Neural crest cell (in vitro differentiated cells): ENCODE results near the gene HOXB13. TPM values are rescaled to one million over a fixed set of nuclear protein-coding genes. Genes with fewer than 3 reads are reported as not detected.

Source experiments
- DNase-seq: peaks from one replicate; pipeline ENCODE4 v3.0.0; 2021; ENCODE audit warnings: low read depth, mixed read lengths, low spot score
- H3K27ac Mint-ChIP-seq: one replicate; pipeline ENCODE4 v1.8.0; 2021; ENCODE audit warnings: mild to moderate bottlenecking, mixed read lengths; ENCODE audit not compliant: unreplicated experiment
- H3K27me3 Mint-ChIP-seq: 2 replicates; pipeline ENCODE4 v1.8.0; 2021; ENCODE audit warnings: low read depth, mild to moderate bottlenecking, mixed read lengths
- H3K36me3 Mint-ChIP-seq: 2 replicates; pipeline ENCODE4 v1.8.0; 2021; ENCODE audit warnings: low read depth, mild to moderate bottlenecking, mixed read lengths
- H3K4me1 Mint-ChIP-seq: 2 replicates; pipeline ENCODE4 v1.8.0; 2021; ENCODE audit warnings: mixed read lengths
- H3K4me3 Mint-ChIP-seq: one replicate; pipeline ENCODE4 v1.8.0; 2021; ENCODE audit warnings: mild to moderate bottlenecking, mixed read lengths
- H3K9me3 Mint-ChIP-seq: 2 replicates; pipeline ENCODE4 v1.8.0; 2021; ENCODE audit warnings: mixed read lengths
- CTCF ChIP-seq: fragments of 200-600 bp; sonication (generic); conservative IDR thresholded peaks from 2 replicates; pipeline ENCODE4 v1.5.0; 2021; ENCODE audit warnings: antibody characterized with exemption, mild to moderate bottlenecking
- total RNA-seq: library from RNA; stranded (reverse); gene quantifications from 2 replicates; pipeline ENCODE4 v1.2.1, GENCODE V29; 2021

HOXB13 gene
- total RNA-seq, 1 donor from 2014 or later: not detected

GRCh38 chr17:48751733-48752398, 23.3 kb upstream of the HOXB13 start:
- Mint-ChIP-seq H3K4me1 (no peaks in the 10 kb centered on the region), H3K27ac (no peak overlapping the region), H3K4me3 (no peak overlapping the region), H3K27me3 (peaks cover 100% of the 10 kb centered on the region), H3K36me3 (peaks cover 3% of the 10 kb centered on the region), H3K9me3 (no peaks in the 10 kb centered on the region)
- DNase-seq: no peak
- no peak for TF ChIP-seq CTCF

- TF ChIP-seq CTCF: no peak
- no peaks in the 10 kb centered on the region for H3K9me3 Mint-ChIP-seq
- H3K27ac Mint-ChIP-seq: no peak overlapping the region
- DNase-seq: no peak
- H3K27me3 Mint-ChIP-seq: peaks cover 100% of the 10 kb centered on the region
- H3K36me3 Mint-ChIP-seq: peaks cover 3% of the 10 kb centered on the region
- no peaks in the 10 kb centered on the region for H3K4me1 Mint-ChIP-seq
- no peak overlapping the region for H3K4me3 Mint-ChIP-seq
Observed at GRCh38 chr17:48751172-48751571, 22.6 kb upstream of the HOXB13 start.

GRCh38 chr17:48749621-48750553, 21.3 kb upstream of the HOXB13 start:
- DNase-seq: no peak
- Mint-ChIP-seq H3K27ac (no peak overlapping the region), H3K4me3 (no peak overlapping the region), H3K9me3 (no peaks in the 10 kb centered on the region), H3K27me3 (peaks cover 100% of the 10 kb centered on the region), H3K4me1 (no peaks in the 10 kb centered on the region), H3K36me3 (peaks cover 3% of the 10 kb centered on the region)
- no peak for TF ChIP-seq CTCF

- Mint-ChIP-seq H3K27me3 (peaks cover 100% of the 10 kb centered on the region), H3K36me3 (peaks cover 3% of the 10 kb centered on the region), H3K4me1 (no peaks in the 10 kb centered on the region), H3K4me3 (no peak overlapping the region), H3K9me3 (no peaks in the 10 kb centered on the region), H3K27ac (no peak overlapping the region)
- no peak for DNase-seq
- TF ChIP-seq CTCF: no peak
Observed at GRCh38 chr17:48748718-48749566, 20.4 kb upstream of the HOXB13 start.
